SU-DHL-6 (cell line): ENCODE measurements around the gene MAP4K2.

Source experiments
- H2AFZ ChIP-seq: fragments of 200-600 bp; sonication (generic); 2 replicates; pipeline ENCODE4 v1.6.1; 2014; ENCODE audit warnings: low read depth, mild to moderate bottlenecking, moderate library complexity, mixed read lengths, antibody characterized with exemption, low read length; ENCODE audit not compliant: severe bottlenecking
- H3F3A ChIP-seq: fragments of 200-600 bp; shearing (Covaris generic); 2 replicates; pipeline ENCODE4 v1.6.0; 2016; ENCODE audit warnings: antibody characterized with exemption, mild to moderate bottlenecking; ENCODE audit not compliant: insufficient read depth
- H3K27ac ChIP-seq: fragments of 200-600 bp; sonication (generic); 2 replicates; pipeline ENCODE4 v1.5.1; 2016; ENCODE audit warnings: low read depth, mild to moderate bottlenecking, low read length, moderate library complexity, mixed read lengths
- H3K27me3 ChIP-seq: fragments of 200-600 bp; sonication (generic), shearing (Covaris generic); 2 replicates; pipeline ENCODE4 v1.6.0; 2014; ENCODE audit warnings: mild to moderate bottlenecking, low read length
- H3K36me3 ChIP-seq: fragments of 200-600 bp; sonication (generic); 2 replicates; pipeline ENCODE4 v1.6.1; 2014; ENCODE audit warnings: mild to moderate bottlenecking, low read length, mixed read lengths
- H3K4me2 ChIP-seq: fragments of 300-600, 200-600 bp; shearing (Covaris generic), sonication (generic); 2 replicates; pipeline ENCODE4 v1.6.0; 2014; ENCODE audit warnings: low read length, low read depth, mild to moderate bottlenecking; ENCODE audit not compliant: poor library complexity, severe bottlenecking
- H3K4me3 ChIP-seq: fragments of 200-600 bp; sonication (generic); 2 replicates; pipeline ENCODE4 v1.5.1; 2014; ENCODE audit warnings: antibody characterized with exemption, low read length, mild to moderate bottlenecking, mixed read lengths; ENCODE audit not compliant: insufficient read depth, poor library complexity, severe bottlenecking
- H3K79me2 ChIP-seq: fragments of 200-600 bp; sonication (generic); 2 replicates; pipeline ENCODE4 v1.6.1; 2014; ENCODE audit warnings: mild to moderate bottlenecking, low read length, moderate library complexity; ENCODE audit not compliant: insufficient read depth
- H3K9ac ChIP-seq: fragments of 200-600 bp; sonication (generic); 2 replicates; pipeline ENCODE4 v1.7.0; 2014; ENCODE audit warnings: mild to moderate bottlenecking, low read length
- H3K9me2 ChIP-seq: fragments of 200-600 bp; sonication (generic); replicated peaks from 2 replicates; pipeline ENCODE4 v1.6.1; 2014; ENCODE audit warnings: low read length; ENCODE audit not compliant: insufficient read depth
- H3K9me3 ChIP-seq: fragments of 200-600 bp; sonication (generic); 2 replicates; pipeline ENCODE4 v1.6.1; 2014; ENCODE audit warnings: low read length, mixed read lengths; ENCODE audit not compliant: insufficient read depth
- H4K20me1 ChIP-seq: fragments of 200-600 bp; sonication (generic); 2 replicates; pipeline ENCODE4 v1.6.1; 2014; ENCODE audit warnings: low read depth, mild to moderate bottlenecking, antibody characterized with exemption, low read length, moderate library complexity, mixed read lengths
- CTCF ChIP-seq: fragments of 200-600 bp; sonication (generic); IDR thresholded peaks from one replicate; pipeline ENCODE4 v1.5.1; 2017; ENCODE audit warnings: antibody characterized with exemption, mild to moderate bottlenecking, low read length, moderate library complexity; ENCODE audit not compliant: insufficient read depth, poor library complexity, severe bottlenecking
- EZH2phosphoT487 ChIP-seq: fragments of 200-600 bp; sonication (generic), shearing (Covaris generic); conservative IDR thresholded peaks from 2 replicates; pipeline ENCODE4 v1.6.1; 2018; ENCODE audit warnings: mild to moderate bottlenecking, antibody characterized with exemption, low read length, moderate library complexity, mixed read lengths

The MAP4K2 gene

DNA sequence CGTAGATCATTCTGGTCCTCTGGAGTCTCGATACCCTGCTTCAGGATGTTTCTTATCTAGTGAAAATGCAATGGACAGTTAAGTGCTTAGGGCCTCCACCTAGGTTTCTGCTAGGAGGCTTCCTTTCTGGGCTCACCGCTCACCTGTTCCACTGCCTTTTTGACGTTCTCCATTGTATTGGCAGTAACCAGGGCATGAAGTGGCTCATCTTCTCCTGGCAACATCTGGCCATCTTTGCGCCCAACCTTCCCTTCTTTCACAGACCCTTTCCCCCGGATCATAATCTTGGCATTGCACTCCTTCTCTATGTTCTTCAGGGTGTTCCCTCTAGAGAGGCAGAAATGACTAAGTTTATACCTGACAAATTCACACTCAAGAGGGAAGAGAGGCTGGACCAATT is 33.7 kb downstream of the MAP4K2 start:
- no peak overlapping the region for H3K27ac ChIP-seq
- H3K9me2 ChIP-seq = no peaks in the 10 kb centered on the region
- H3K4me3 ChIP-seq = no peak overlapping the region
- H3K9ac ChIP-seq = no peak overlapping the region
- H2AFZ ChIP-seq = no peak overlapping the region
- H3K36me3 ChIP-seq = peaks cover 76% of the 10 kb centered on the region
- H4K20me1 ChIP-seq = peaks cover 48% of the 10 kb centered on the region
- peaks cover 67% of the 10 kb centered on the region for H3F3A ChIP-seq
- no peak for TF ChIP-seq CTCF
- no peak for TF ChIP-seq EZH2phosphoT487
- no peaks in the 10 kb centered on the region for H3K9me3 ChIP-seq
- peaks cover 33% of the 10 kb centered on the region for H3K79me2 ChIP-seq
- no peaks in the 10 kb centered on the region for H3K27me3 ChIP-seq
- H3K4me2 ChIP-seq = no peak overlapping the region

- H3K9ac ChIP-seq = no peak overlapping the region
These were observed 34.7 kb downstream of the MAP4K2 start for GRCh38 chr11:64768300-64768694.

DNA sequence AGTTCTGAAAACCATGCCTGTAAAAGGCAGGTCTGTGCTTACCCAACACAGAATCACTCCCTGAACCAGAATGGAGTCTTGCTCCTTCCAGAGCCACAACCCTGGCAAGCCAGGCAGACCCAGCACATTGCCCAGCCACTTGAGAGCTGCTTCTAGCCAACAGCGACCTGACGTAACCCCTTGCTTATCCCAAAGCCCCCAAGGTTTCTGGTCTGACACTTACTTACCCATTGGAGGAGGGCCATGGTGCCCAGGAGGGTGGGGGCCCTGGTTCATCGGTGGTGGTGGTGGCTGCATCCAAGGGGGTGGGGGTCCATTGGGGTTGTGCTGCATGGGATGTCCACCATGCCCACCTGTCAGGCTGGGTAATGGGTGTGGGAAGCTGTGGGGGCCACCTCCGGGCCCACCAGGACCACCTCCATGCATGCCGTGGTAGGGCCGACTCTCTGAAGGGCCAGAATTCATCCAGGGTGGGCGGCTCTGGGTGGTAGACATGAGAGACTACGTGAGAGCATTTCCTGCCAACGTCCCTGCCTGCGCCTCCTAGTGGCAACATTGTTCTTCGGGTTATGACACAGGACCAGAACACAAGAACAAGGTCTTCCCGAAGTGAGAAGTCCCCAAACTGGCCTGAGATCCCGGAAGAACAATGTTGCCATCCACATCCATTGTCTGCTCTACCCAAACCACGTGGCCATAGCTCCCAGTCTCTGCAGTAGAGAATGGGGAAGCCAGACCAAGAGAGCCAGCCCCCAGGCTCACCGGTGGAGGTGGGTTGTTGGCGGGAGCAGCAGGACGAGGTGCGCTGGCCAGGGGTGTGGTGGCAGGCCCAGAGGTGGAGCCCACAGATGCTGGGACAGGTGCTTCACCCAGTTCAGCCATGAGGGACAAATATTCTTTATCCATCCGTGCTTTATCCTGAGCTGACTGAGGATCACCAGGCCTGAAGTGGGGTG is 35.4 kb downstream of the MAP4K2 start:
- Histone ChIP-seq H3K9me2 (no peaks in the 10 kb centered on the region), H3F3A (peaks cover 71% of the 10 kb centered on the region), H3K9me3 (no peaks in the 10 kb centered on the region), H3K27ac (no peak overlapping the region), H3K4me2 (no peak overlapping the region), H2AFZ (no peak overlapping the region), H3K4me3 (no peak overlapping the region), H3K9ac (no peak overlapping the region), H3K79me2 (peaks cover 16% of the 10 kb centered on the region), H4K20me1 (peaks cover 32% of the 10 kb centered on the region), H3K27me3 (no peaks in the 10 kb centered on the region), H3K36me3 (peaks cover 59% of the 10 kb centered on the region)
- TF ChIP-seq CTCF = peak; percentile 87
- TF ChIP-seq EZH2phosphoT487 = no peak

More at GRCh38 chr11:64768300-64768694, 34.7 kb downstream of the MAP4K2 start:
- H3K36me3 ChIP-seq = peaks cover 66% of the 10 kb centered on the region
- peaks cover 39% of the 10 kb centered on the region for H4K20me1 ChIP-seq
- no peaks in the 10 kb centered on the region for H3K9me3 ChIP-seq
- no peak overlapping the region for H3K4me3 ChIP-seq
- H3K9me2 ChIP-seq = no peaks in the 10 kb centered on the region
- H3K27ac ChIP-seq = no peak overlapping the region
- peaks cover 23% of the 10 kb centered on the region for H3K79me2 ChIP-seq
- TF ChIP-seq EZH2phosphoT487 (no peak), CTCF (no peak)
- H3K4me2 ChIP-seq = no peak overlapping the region
- H3F3A ChIP-seq = peaks cover 71% of the 10 kb centered on the region
- H2AFZ ChIP-seq = no peak overlapping the region
- H3K27me3 ChIP-seq = no peaks in the 10 kb centered on the region
